ENCODE data around the gene PCYT1A. TPM values are rescaled to one million over a fixed set of nuclear protein-coding genes. Genes with fewer than 3 reads are reported as not detected.

Gene PCYT1A
- polyA plus RNA-seq, 3 donors from 2014 or later = 19.4 to 38.3 (median 32.0) TPM

GRCh38 chr3:196225086-196225485 lies 62.4 kb downstream of the PCYT1A start:
- Mint-ChIP-seq H3K4me1 (peaks cover 0 to 3% of the 10 kb centered on the region in 2 donors), H3K36me3 (no peaks in the 10 kb centered on the region), H3K27ac (no peak overlapping the region), H3K9me3 (no peaks in the 10 kb centered on the region), H3K27me3 (ENCODE audit: low read depth in 3 of 3) (peaks cover 2 to 6% (median 2%) of the 10 kb centered on the region in 3 donors), H3K4me3 (no peak overlapping the region)
- DNase-seq = no peak

- Mint-ChIP-seq H3K4me3 (no peak overlapping the region), H3K36me3 (no peaks in the 10 kb centered on the region), H3K27me3 (ENCODE audit: low read depth in 3 of 3) (peaks cover 0 to 8% (median 8%) of the 10 kb centered on the region in 3 donors), H3K4me1 (peaks cover 12 to 16% of the 10 kb centered on the region in 2 donors), H3K9me3 (no peaks in the 10 kb centered on the region), H3K27ac (no peak overlapping the region)
- DNase-seq = no peak
Measured at GRCh38 chr3:196222876-196223595, 64.5 kb downstream of the PCYT1A start.

- Mint-ChIP-seq H3K4me1 (peaks cover 12 to 16% of the 10 kb centered on the region in 2 donors), H3K27ac (no peak overlapping the region), H3K27me3 (ENCODE audit: low read depth in 3 of 3) (peaks cover 0 to 8% (median 6%) of the 10 kb centered on the region in 3 donors), H3K9me3 (no peaks in the 10 kb centered on the region), H3K36me3 (no peaks in the 10 kb centered on the region), H3K4me3 (no peak overlapping the region)
- DNase-seq = no peak
Measured at GRCh38 chr3:196220991-196221390, 66.5 kb downstream of the PCYT1A start.

GRCh38 chr3:196220587-196220986 lies 66.9 kb downstream of the PCYT1A start:
- H3K27ac Mint-ChIP-seq = peak overlapping the region in 1 of 6 donors; percentile 61
- H3K27me3 Mint-ChIP-seq (ENCODE audit: low read depth in 3 of 3) = peaks cover 0 to 8% (median 6%) of the 10 kb centered on the region in 3 donors
- no peaks in the 10 kb centered on the region for H3K36me3 Mint-ChIP-seq
- no peaks in the 10 kb centered on the region for H3K9me3 Mint-ChIP-seq
- H3K4me1 Mint-ChIP-seq = peaks cover 12 to 16% of the 10 kb centered on the region in 2 donors
- DNase-seq = no peak
- H3K4me3 Mint-ChIP-seq = no peak overlapping the region

- no peak for DNase-seq
- Mint-ChIP-seq H3K36me3 (no peaks in the 10 kb centered on the region), H3K27me3 (ENCODE audit: low read depth in 3 of 3) (peaks cover 0 to 8% (median 4%) of the 10 kb centered on the region in 3 donors), H3K4me1 (peaks cover 12 to 16% of the 10 kb centered on the region in 2 donors), H3K27ac (peak overlapping the region in 5 of 6 donors; percentile 61 to 82 (median 77)), H3K4me3 (peak overlapping the region; percentile 54 to 88 (median 84)), H3K9me3 (no peaks in the 10 kb centered on the region)
Measured at GRCh38 chr3:196219970-196220311, 67.6 kb downstream of the PCYT1A start.

- DNase-seq = peak; percentile 48 to 65 (median 53)
- peak overlapping the region; percentile 57 to 82 (median 75) for H3K27ac Mint-ChIP-seq
- H3K4me3 Mint-ChIP-seq = peak overlapping the region; percentile 81 to 88 (median 84)
- H3K36me3 Mint-ChIP-seq = no peaks in the 10 kb centered on the region
- H3K27me3 Mint-ChIP-seq (ENCODE audit: low read depth in 3 of 3) = peaks cover 0 to 8% (median 4%) of the 10 kb centered on the region in 3 donors
- no peaks in the 10 kb centered on the region for H3K9me3 Mint-ChIP-seq
- H3K4me1 Mint-ChIP-seq = peaks cover 12 to 16% of the 10 kb centered on the region in 2 donors
Measured at GRCh38 chr3:196219194-196219969, 68.1 kb downstream of the PCYT1A start.

- Mint-ChIP-seq H3K4me3 (no peak overlapping the region), H3K27me3 (ENCODE audit: low read depth in 3 of 3) (peaks cover 0 to 10% (median 4%) of the 10 kb centered on the region in 3 donors), H3K4me1 (peaks cover 12 to 16% of the 10 kb centered on the region in 2 donors), H3K36me3 (no peaks in the 10 kb centered on the region), H3K9me3 (no peaks in the 10 kb centered on the region), H3K27ac (no peak overlapping the region)
- DNase-seq = no peak
Measured at GRCh38 chr3:196218155-196218712, 69.3 kb downstream of the PCYT1A start.

GRCh38 chr3:196217307-196218154 lies 70.0 kb downstream of the PCYT1A start:
- Mint-ChIP-seq H3K27me3 (ENCODE audit: low read depth in 3 of 3) (peaks cover 0 to 9% (median 4%) of the 10 kb centered on the region in 3 donors), H3K4me1 (peaks cover 12 to 16% of the 10 kb centered on the region in 2 donors), H3K4me3 (peak overlapping the region in 3 of 5 donors; percentile 15 to 36 (median 35)), H3K27ac (peak overlapping the region in 2 of 6 donors; percentile 13 to 42), H3K9me3 (no peaks in the 10 kb centered on the region), H3K36me3 (no peaks in the 10 kb centered on the region)
- DNase-seq = no peak

- Mint-ChIP-seq H3K27ac (no peak overlapping the region), H3K27me3 (ENCODE audit: low read depth in 3 of 3) (peaks cover 0 to 9% (median 4%) of the 10 kb centered on the region in 3 donors), H3K4me3 (no peak overlapping the region), H3K36me3 (no peaks in the 10 kb centered on the region), H3K4me1 (peaks cover 12 to 16% of the 10 kb centered on the region in 2 donors), H3K9me3 (no peaks in the 10 kb centered on the region)
- DNase-seq = no peak
Measured at GRCh38 chr3:196216681-196217211, 70.8 kb downstream of the PCYT1A start.

- peak within 1 kb of the TSS in 2 of 6 donors; percentile 13 to 40 for H3K27ac Mint-ChIP-seq
- H3K4me1 Mint-ChIP-seq = peaks cover 12 to 16% of the 10 kb centered on the region in 2 donors
- peak within 1 kb of the TSS in 1 of 5 donors; percentile 36 for H3K4me3 Mint-ChIP-seq
- peaks cover 0 to 9% (median 4%) of the 10 kb centered on the region in 3 donors for H3K27me3 Mint-ChIP-seq (ENCODE audit: low read depth in 3 of 3)
- H3K36me3 Mint-ChIP-seq = no peaks in the 10 kb centered on the region
- DNase-seq = no peak
- H3K9me3 Mint-ChIP-seq = no peaks in the 10 kb centered on the region
Measured at GRCh38 chr3:196216089-196216564, 71.4 kb downstream of the PCYT1A start, which contains the start of gene SLC51A. TSS of gene SLC51A (plus strand) at chr3:196216534. CDS start at chr3:196216713, 179 bp downstream.

GRCh38 chr3:196215493-196216020 lies 72.0 kb downstream of the PCYT1A start:
- no peak for DNase-seq
- Mint-ChIP-seq H3K4me3 (no peak overlapping the region), H3K27me3 (ENCODE audit: low read depth in 3 of 3) (peaks cover 0 to 11% (median 4%) of the 10 kb centered on the region in 3 donors), H3K27ac (no peak overlapping the region), H3K9me3 (no peaks in the 10 kb centered on the region), H3K36me3 (no peaks in the 10 kb centered on the region), H3K4me1 (peaks cover 12 to 15% of the 10 kb centered on the region in 2 donors)

- peaks cover 11% of the 10 kb centered on the region in 2 donors for H3K4me1 Mint-ChIP-seq
- no peak overlapping the region for H3K27ac Mint-ChIP-seq
Measured at GRCh38 chr3:196214783-196215441, 72.6 kb downstream of the PCYT1A start.

More at GRCh38 chr3:196214783-196215441, 72.6 kb downstream of the PCYT1A start:
- Mint-ChIP-seq H3K27me3 (ENCODE audit: low read depth in 3 of 3) (peaks cover 0 to 11% (median 5%) of the 10 kb centered on the region in 3 donors), H3K36me3 (no peaks in the 10 kb centered on the region), H3K9me3 (no peaks in the 10 kb centered on the region), H3K4me3 (no peak overlapping the region)
- DNase-seq = no peak

Data from immature natural killer cell (primary cell).